Esophagus muscularis mucosa (tissue), 4 donors: ENCODE data around the gene MAPK9. TPM values are rescaled to one million over a fixed set of nuclear protein-coding genes. Genes with fewer than 3 reads are reported as not detected.

ENCODE experiments used
- DNase-seq: peaks from one replicate; pipeline ENCODE4 v3.0.0-alpha.2; 2017; ENCODE audit errors: extremely low spot score
- H3K27ac ChIP-seq, 4 donors: fragments of 200-600 bp; sonication (generic); replicated peaks in 1 of 4; 1 replicate in 3 of 4; 2 replicates in 1 of 4; pipeline ENCODE4 v1.5.1; 2016 to 2019; ENCODE audit warnings: mild to moderate bottlenecking in 1 of 4
- H3K27me3 ChIP-seq, 4 donors: fragments of 200-600 bp; sonication (generic); one replicate each; pipeline versions ENCODE4 v1.5.1 to v1.6.0; 2016 to 2019
- H3K36me3 ChIP-seq, 4 donors: fragments of 200-600 bp; sonication (generic); one replicate each; pipeline ENCODE4 v1.5.1; 2016 to 2019
- H3K4me1 ChIP-seq, 4 donors: fragments of 200-600 bp; sonication (generic); one replicate each; pipeline ENCODE4 v1.5.1; 2016 to 2019
- H3K4me3 ChIP-seq, 4 donors: fragments of 200-600 bp; sonication (generic); 1 replicate in 2 of 4; 2 replicates in 2 of 4; pipeline ENCODE4 v1.5.1; 2016 to 2019; ENCODE audit warnings: mild to moderate bottlenecking in 4 of 4, moderate library complexity in 1 of 4
- H3K9me3 ChIP-seq, 4 donors: fragments of 200-600 bp; sonication (generic); 1 replicate in 3 of 4; 2 replicates in 1 of 4; pipeline ENCODE4 v1.5.1; 2016 to 2019
- CTCF ChIP-seq, 3 experiments: fragments of 200-600 bp in 2 of 3; fragments of 450-650 bp in 1 of 3; sonication (generic) in 2 of 3; IDR thresholded peaks; one replicate each; pipeline ENCODE4 v1.5.1; 2017 to 2019; ENCODE audit warnings: antibody characterized with exemption in 3 of 3, mild to moderate bottlenecking in 2 of 3, moderate library complexity in 1 of 3
- EP300 ChIP-seq: sonication (generic); formaldehyde crosslinking; IDR thresholded peaks from one replicate; pipeline ENCODE4 v1.6.1; 2017; ENCODE audit warnings: antibody characterized with exemption
- POLR2A ChIP-seq: fragments of 450-650 bp; IDR thresholded peaks from one replicate; pipeline ENCODE4 v1.6.1; 2017; ENCODE audit warnings: antibody characterized with exemption, moderate library complexity, mild to moderate bottlenecking, low read depth
- POLR2AphosphoS5 ChIP-seq, 2 donors: sonication (generic); formaldehyde crosslinking; IDR thresholded peaks; one replicate each; pipeline ENCODE4 v1.6.1; 2017; ENCODE audit warnings: antibody characterized with exemption in 2 of 2
- WGBS: methylation state at CpG from one replicate; pipeline ENCODE4 v1.1.5; 2018; 5-methylcytosine and 5-hydroxymethylcytosine counted together
- intact Hi-C: fragments of 100-400 bp; cut with DNase I; formaldehyde crosslinking; loops from one replicate; pipeline ENCODE4 v1.15.1; 2023
- total RNA-seq, 4 donors: library from RNA; depleted of rRNA; stranded (reverse); fragments of >200 nt; gene quantifications; one replicate each; pipeline versions ENCODE4 v1.1.0 to v1.2.1, GENCODE V29; 2016

The MAPK9 gene
- total RNA-seq, 4 donors from 2014 or later = 36.4 to 42.3 (median 37.8) TPM

DNA sequence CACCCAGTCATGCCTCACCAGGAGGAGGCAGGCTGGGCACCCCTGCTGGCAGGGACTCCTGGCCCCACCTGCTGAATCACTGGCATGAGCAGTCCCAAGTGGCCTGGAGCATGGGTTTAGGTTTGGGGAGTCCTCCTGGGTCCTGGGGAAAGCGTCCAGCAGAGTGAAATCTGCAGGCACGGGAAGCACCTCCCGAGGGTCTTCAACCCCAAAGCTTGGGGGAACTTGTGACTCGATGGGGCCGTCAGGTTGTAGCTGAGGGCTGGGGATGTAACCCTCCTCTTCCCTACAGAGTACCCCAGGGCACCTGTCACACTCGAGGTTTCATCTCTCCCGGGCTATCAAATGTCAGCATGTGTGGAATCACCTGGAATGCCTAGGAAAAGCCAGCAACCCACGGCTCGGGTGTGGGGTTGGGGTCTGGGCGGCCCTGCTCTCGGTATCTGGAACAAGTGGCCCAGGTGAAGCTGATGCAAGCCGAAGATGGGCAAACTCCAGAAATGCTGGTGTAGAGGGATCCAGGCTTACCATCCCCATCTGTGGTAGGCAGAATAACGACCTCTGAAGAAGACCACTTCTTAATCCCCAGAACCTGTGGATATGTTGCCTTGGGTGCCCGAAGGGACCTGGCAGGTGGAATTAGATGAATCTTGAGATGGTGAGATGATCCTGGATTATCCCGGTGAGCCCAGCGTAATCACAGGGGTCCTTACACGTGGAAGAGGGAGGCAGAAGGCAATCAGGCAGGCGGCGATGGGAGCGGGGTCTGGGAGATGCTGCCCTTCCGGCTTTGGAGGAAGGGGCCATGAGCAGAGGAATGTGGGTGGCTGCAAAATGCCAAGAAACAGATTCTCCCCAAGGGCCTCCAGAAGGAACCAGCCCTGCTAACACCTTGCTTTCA is 76.8 kb downstream of the MAPK9 start:
- peaks cover 0 to 27% (median 2%) of the 10 kb centered on the region in 4 donors for H3K27me3 ChIP-seq
- no peak for TF ChIP-seq CTCF (IDR thresholded peaks at IDR 0.05)
- TF ChIP-seq EP300 = no peak
- TF ChIP-seq POLR2AphosphoS5 (IDR thresholded peaks at IDR 0.05) = no peak
- TF ChIP-seq POLR2A = no peak
- WGBS = 98% methylated on average over 18 of the region's 21 CpGs
- no peak overlapping the region for H3K27ac ChIP-seq
- H3K4me3 ChIP-seq = no peak overlapping the region
- intact Hi-C loops = no loop called here
- H3K9me3 ChIP-seq = peaks cover 0 to 53% (median 45%) of the 10 kb centered on the region in 4 donors
- no peak for DNase-seq
- peaks cover 0 to 6% (median 2%) of the 10 kb centered on the region in 4 donors for H3K4me1 ChIP-seq
- no peaks in the 10 kb centered on the region for H3K36me3 ChIP-seq

GRCh38 chr5:180213657-180214207 is 78.2 kb downstream of the MAPK9 start:
- intact Hi-C loops = no loop called here

GRCh38 chr5:180213256-180213600 is 78.7 kb downstream of the MAPK9 start:
- no peak overlapping the region for H3K4me3 ChIP-seq
- no peak for DNase-seq
- WGBS = 0% methylated on average over 4 of the region's 4 CpGs
- H3K27ac ChIP-seq = no peak overlapping the region
- intact Hi-C loops = no loop called here
- peaks cover 0 to 40% (median 4%) of the 10 kb centered on the region in 4 donors for H3K27me3 ChIP-seq
- TF ChIP-seq CTCF (IDR thresholded peaks at IDR 0.05) = no peak
- no peak for TF ChIP-seq POLR2A
- TF ChIP-seq EP300 = no peak
- TF ChIP-seq POLR2AphosphoS5 (IDR thresholded peaks at IDR 0.05) = no peak
- H3K36me3 ChIP-seq = no peaks in the 10 kb centered on the region
- H3K9me3 ChIP-seq = peaks cover 0 to 34% (median 27%) of the 10 kb centered on the region in 4 donors
- peaks cover 0 to 17% (median 12%) of the 10 kb centered on the region in 4 donors for H3K4me1 ChIP-seq

More at GRCh38 chr5:180213657-180214207, 78.2 kb downstream of the MAPK9 start:
- Histone ChIP-seq H3K27me3 (peaks cover 0 to 36% (median 2%) of the 10 kb centered on the region in 4 donors), H3K4me1 (peaks cover 0 to 12% (median 8%) of the 10 kb centered on the region in 4 donors), H3K27ac (no peak overlapping the region), H3K9me3 (peaks cover 0 to 39% (median 32%) of the 10 kb centered on the region in 4 donors), H3K4me3 (no peak overlapping the region), H3K36me3 (no peaks in the 10 kb centered on the region)
- 94% methylated on average over 5 of the region's 5 CpGs for WGBS
- no peak for DNase-seq
- no peak for TF ChIP-seq CTCF (IDR thresholded peaks at IDR 0.05)
- TF ChIP-seq POLR2A = no peak
- no peak for TF ChIP-seq EP300
- TF ChIP-seq POLR2AphosphoS5 (IDR thresholded peaks at IDR 0.05) = no peak

GRCh38 chr5:180212363-180213255 is 79.3 kb downstream of the MAPK9 start:
- TF ChIP-seq EP300 (no peak), CTCF (IDR thresholded peaks at IDR 0.05) (no peak), POLR2AphosphoS5 (IDR thresholded peaks at IDR 0.05) (no peak), POLR2A (no peak)
- 34% methylated on average over 15 of the region's 19 CpGs for WGBS
- no peak overlapping the region for H3K4me3 ChIP-seq
- intact Hi-C loops = no loop called here
- H3K4me1 ChIP-seq = peaks cover 0 to 23% (median 15%) of the 10 kb centered on the region in 4 donors
- H3K36me3 ChIP-seq = no peaks in the 10 kb centered on the region
- DNase-seq = no peak
- H3K9me3 ChIP-seq = peaks cover 0 to 28% (median 21%) of the 10 kb centered on the region in 4 donors
- H3K27ac ChIP-seq = no peak overlapping the region
- peaks cover 0 to 46% (median 7%) of the 10 kb centered on the region in 4 donors for H3K27me3 ChIP-seq
